Measurements from ENCODE around the gene ARHGAP26. TPM values are rescaled to one million over a fixed set of nuclear protein-coding genes. Genes with fewer than 3 reads are reported as not detected.
"Not testable (repeated sequence)": the region's sequence is repeated elsewhere in the genome, so short reads cannot be mapped to it uniquely, and the experiment has no call there.

ARHGAP26 gene
- total and polyA plus RNA-seq, 5 donors = 13.2 to 56.9 (median 47.0) TPM

- peak; percentile 38 to 47 for ATAC-seq
- Histone ChIP-seq H3K27me3 (ENCODE audit: control insufficient read depth, insufficient read depth) (no peaks in the 10 kb centered on the region), H3K4me3 (ENCODE audit: low read length) (no peak overlapping the region), H3K9me3 (ENCODE audit: control insufficient read depth, low read length) (no peaks in the 10 kb centered on the region), H3K27ac (ENCODE audit: low read length) (no peak overlapping the region), H3K4me1 (ENCODE audit: control insufficient read depth, insufficient read depth, low read length) (peaks cover 3% of the 10 kb centered on the region)
- no peak for DNase-seq
- intact Hi-C loops (cut with DNase I) = no loop called here
- WGBS = 81% methylated on average over 4 of the region's 4 CpGs
Observed at GRCh38 chr5:142946547-142947426, 176.6 kb downstream of the ARHGAP26 start.

GRCh38 chr5:142947427-142947709, 177.2 kb downstream of the ARHGAP26 start:
- no peak overlapping the region for H3K4me3 ChIP-seq (ENCODE audit: low read length)
- no peaks in the 10 kb centered on the region for H3K27me3 ChIP-seq (ENCODE audit: control insufficient read depth, insufficient read depth)
- no peaks in the 10 kb centered on the region for H3K9me3 ChIP-seq (ENCODE audit: control insufficient read depth, low read length)
- no peak overlapping the region for H3K27ac ChIP-seq (ENCODE audit: low read length)
- ATAC-seq = no peak
- intact Hi-C loops (cut with DNase I) = no loop called here
- DNase-seq = no peak
- H3K4me1 ChIP-seq (ENCODE audit: control insufficient read depth, insufficient read depth, low read length) = peaks cover 3% of the 10 kb centered on the region

GRCh38 chr5:142952229-142952628, 182.1 kb downstream of the ARHGAP26 start:
- Histone ChIP-seq H3K4me1 (ENCODE audit: control insufficient read depth, insufficient read depth, low read length) (peaks cover 10% of the 10 kb centered on the region), H3K27me3 (ENCODE audit: control insufficient read depth, insufficient read depth) (no peaks in the 10 kb centered on the region), H3K4me3 (ENCODE audit: low read length) (no peak overlapping the region), H3K9me3 (ENCODE audit: control insufficient read depth, low read length) (no peaks in the 10 kb centered on the region), H3K27ac (ENCODE audit: low read length) (no peak overlapping the region)
- DNase-seq (no peak), ATAC-seq (no peak)
- WGBS = 90% methylated on average over 3 of the region's 3 CpGs
- intact Hi-C loops (cut with DNase I) = no loop called here

- H3K27me3 ChIP-seq (ENCODE audit: control insufficient read depth, insufficient read depth); intact Hi-C loops (cut with DNase I); H3K9me3 ChIP-seq (ENCODE audit: control insufficient read depth, low read length); H3K4me1 ChIP-seq (ENCODE audit: control insufficient read depth, insufficient read depth, low read length); DNase-seq; H3K4me3 ChIP-seq (ENCODE audit: low read length); ATAC-seq; H3K27ac ChIP-seq (ENCODE audit: low read length): not testable (repeated sequence)
- 94% methylated on average over 3 of the region's 3 CpGs for WGBS
Observed at GRCh38 chr5:142952871-142953270, 182.7 kb downstream of the ARHGAP26 start.

GRCh38 chr5:142954455-142954854, 184.3 kb downstream of the ARHGAP26 start:
- Histone ChIP-seq H3K4me1 (ENCODE audit: control insufficient read depth, insufficient read depth, low read length) (peaks cover 12% of the 10 kb centered on the region), H3K27ac (ENCODE audit: low read length) (no peak overlapping the region), H3K27me3 (ENCODE audit: control insufficient read depth, insufficient read depth) (no peaks in the 10 kb centered on the region), H3K9me3 (ENCODE audit: control insufficient read depth, low read length) (no peaks in the 10 kb centered on the region), H3K4me3 (ENCODE audit: low read length) (no peak overlapping the region)
- DNase-seq (no peak), ATAC-seq (peak; percentile 12 to 37)
- intact Hi-C loops (cut with DNase I) = no loop called here
- 90% methylated on average over 2 of the region's 2 CpGs for WGBS

- DNase-seq (no peak), ATAC-seq (peak in 1 of 2 donors; percentile 34)
- peaks cover 16% of the 10 kb centered on the region for H3K4me1 ChIP-seq (ENCODE audit: control insufficient read depth, insufficient read depth, low read length)
- H3K4me3 ChIP-seq (ENCODE audit: low read length) = no peak overlapping the region
- 64% methylated on average over 1 of the region's 1 CpG for WGBS
- no peaks in the 10 kb centered on the region for H3K27me3 ChIP-seq (ENCODE audit: control insufficient read depth, insufficient read depth)
- H3K9me3 ChIP-seq (ENCODE audit: control insufficient read depth, low read length) = no peaks in the 10 kb centered on the region
- peak overlapping the region; percentile 21 for H3K27ac ChIP-seq (ENCODE audit: low read length)
- intact Hi-C loops (cut with DNase I) = no loop called here
Observed at GRCh38 chr5:142955628-142956027, 185.5 kb downstream of the ARHGAP26 start.

- DNase-seq = no peak
- Histone ChIP-seq H3K27me3 (ENCODE audit: control insufficient read depth, insufficient read depth) (no peaks in the 10 kb centered on the region), H3K4me1 (ENCODE audit: control insufficient read depth, insufficient read depth, low read length) (peaks cover 19% of the 10 kb centered on the region), H3K9me3 (ENCODE audit: control insufficient read depth, low read length) (no peaks in the 10 kb centered on the region), H3K4me3 (ENCODE audit: low read length) (peak overlapping the region; percentile 3), H3K27ac (ENCODE audit: low read length) (peak overlapping the region; percentile 64)
- WGBS = 42% methylated on average over 7 of the region's 7 CpGs
- ATAC-seq = peak; percentile 47 to 58
- intact Hi-C loops (cut with DNase I) = no loop called here
Observed at GRCh38 chr5:142957528-142957927, 187.4 kb downstream of the ARHGAP26 start.

- ATAC-seq (no peak), DNase-seq (peak in 2 of 3 donors; percentile 54 to 67)
- H3K4me3 ChIP-seq (ENCODE audit: low read length) = no peak overlapping the region
- peak overlapping the region; percentile 6 for H3K27ac ChIP-seq (ENCODE audit: low read length)
- WGBS = 92% methylated on average over 1 of the region's 1 CpG
- peaks cover 14% of the 10 kb centered on the region for H3K4me1 ChIP-seq (ENCODE audit: control insufficient read depth, insufficient read depth, low read length)
- no peaks in the 10 kb centered on the region for H3K27me3 ChIP-seq (ENCODE audit: control insufficient read depth, insufficient read depth)
- H3K9me3 ChIP-seq (ENCODE audit: control insufficient read depth, low read length) = no peaks in the 10 kb centered on the region
- intact Hi-C loops (cut with DNase I) = no loop called here
Observed at GRCh38 chr5:142958944-142959682, 188.9 kb downstream of the ARHGAP26 start.

GRCh38 chr5:142959683-142960657, 189.8 kb downstream of the ARHGAP26 start:
- intact Hi-C loops (cut with DNase I) = loop anchor here in 2 of 4 donors (5.0 kb wide), 1 partner anchor 38 kb away; no protein-coding TSS in a partner anchor
- Histone ChIP-seq H3K27me3 (ENCODE audit: control insufficient read depth, insufficient read depth) (no peaks in the 10 kb centered on the region), H3K4me3 (ENCODE audit: low read length) (no peak overlapping the region), H3K9me3 (ENCODE audit: control insufficient read depth, low read length) (no peaks in the 10 kb centered on the region), H3K27ac (ENCODE audit: low read length) (no peak overlapping the region), H3K4me1 (ENCODE audit: control insufficient read depth, insufficient read depth, low read length) (peaks cover 13% of the 10 kb centered on the region)
- no peak for ATAC-seq
- WGBS = 96% methylated on average over 4 of the region's 4 CpGs
- DNase-seq = no peak

GRCh38 chr5:142961440-142962173, 191.4 kb downstream of the ARHGAP26 start:
- intact Hi-C loops (cut with DNase I) = loop anchor here in 2 of 4 donors (5.0 kb wide), 1 partner anchor 39 kb away; no protein-coding TSS in a partner anchor
- Histone ChIP-seq H3K27me3 (ENCODE audit: control insufficient read depth, insufficient read depth) (no peaks in the 10 kb centered on the region), H3K27ac (ENCODE audit: low read length) (no peak overlapping the region), H3K4me3 (ENCODE audit: low read length) (no peak overlapping the region), H3K4me1 (ENCODE audit: control insufficient read depth, insufficient read depth, low read length) (peaks cover 10% of the 10 kb centered on the region), H3K9me3 (ENCODE audit: control insufficient read depth, low read length) (no peaks in the 10 kb centered on the region)
- WGBS = 88% methylated on average over 5 of the region's 5 CpGs
- ATAC-seq (no peak), DNase-seq (no peak)
